ENCODE results near the gene PLCB4. TPM values are rescaled to one million over a fixed set of nuclear protein-coding genes. Genes with fewer than 3 reads are reported as not detected.
A peak's percentile ranks its signal among the peaks of the same experiment; 100 is the strongest.

PLCB4 gene
- total and polyA plus RNA-seq, 3 donors from 2014 or later = 5.9 to 19.4 (median 15.5) TPM

- Histone ChIP-seq H3K27me3 (no peaks in the 10 kb centered on the region), H3K4me3 (peak within 1 kb of the TSS in 1 of 2 donors; percentile 12), H3K4me1 (peaks cover 12% of the 10 kb centered on the region), H3K27ac (no peak within 1 kb of the TSS), H3K36me3 (ENCODE audit: low read depth, missing control alignments) (no peaks in the 10 kb centered on the region), H3K9me3 (no peaks in the 10 kb centered on the region)
- peak; percentile 49 for DNase-seq
- 1% methylated on average over 29 to 38 of the region's 38 CpGs for WGBS, 2 donors
- TF ChIP-seq CTCF (IDR thresholded peaks at IDR 0.05) (no peak), POLR2A (IDR thresholded peaks at IDR 0.05) (no peak)
- intact Hi-C loops (cut with DNase I; ENCODE audit: low total_unique reads) = no loop called here
Observed at GRCh38 chr20:9514461-9515213, 445.8 kb downstream of the PLCB4 start, which contains the start of gene LAMP5. TSS of gene LAMP5 (plus strand) at chr20:9514590. CDS start at chr20:9514853, 263 bp downstream.

DNA sequence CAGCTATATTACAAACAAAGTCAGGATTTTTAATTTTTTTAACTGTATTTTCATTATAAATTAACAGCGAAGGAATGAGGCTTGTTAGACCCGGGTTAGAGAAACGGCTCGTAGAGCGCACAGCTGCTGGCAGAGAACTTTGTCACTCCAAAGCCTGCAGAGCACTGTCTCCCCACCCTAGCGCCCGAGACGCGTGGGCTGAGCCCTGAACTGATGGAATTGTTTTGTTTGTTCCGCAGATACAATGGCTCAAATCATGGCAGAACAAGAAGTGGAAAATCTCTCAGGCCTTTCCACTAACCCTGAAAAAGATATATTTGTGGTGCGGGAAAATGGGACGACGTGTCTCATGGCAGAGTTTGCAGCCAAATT lies 446.3 kb downstream of the PLCB4 start:
- intact Hi-C loops (cut with DNase I; ENCODE audit: low total_unique reads) = no loop called here
- Histone ChIP-seq H3K36me3 (ENCODE audit: low read depth, missing control alignments) (no peaks in the 10 kb centered on the region), H3K27me3 (no peaks in the 10 kb centered on the region), H3K4me3 (no peak overlapping the region), H3K4me1 (peaks cover 12% of the 10 kb centered on the region), H3K27ac (no peak overlapping the region), H3K9me3 (no peaks in the 10 kb centered on the region)
- no peak for TF ChIP-seq CTCF (IDR thresholded peaks at IDR 0.05)
- no peak for TF ChIP-seq POLR2A (IDR thresholded peaks at IDR 0.05)
- DNase-seq = no peak
- WGBS, 2 donors = 1 to 4% methylated on average over 13 of the region's 13 CpGs

DNA sequence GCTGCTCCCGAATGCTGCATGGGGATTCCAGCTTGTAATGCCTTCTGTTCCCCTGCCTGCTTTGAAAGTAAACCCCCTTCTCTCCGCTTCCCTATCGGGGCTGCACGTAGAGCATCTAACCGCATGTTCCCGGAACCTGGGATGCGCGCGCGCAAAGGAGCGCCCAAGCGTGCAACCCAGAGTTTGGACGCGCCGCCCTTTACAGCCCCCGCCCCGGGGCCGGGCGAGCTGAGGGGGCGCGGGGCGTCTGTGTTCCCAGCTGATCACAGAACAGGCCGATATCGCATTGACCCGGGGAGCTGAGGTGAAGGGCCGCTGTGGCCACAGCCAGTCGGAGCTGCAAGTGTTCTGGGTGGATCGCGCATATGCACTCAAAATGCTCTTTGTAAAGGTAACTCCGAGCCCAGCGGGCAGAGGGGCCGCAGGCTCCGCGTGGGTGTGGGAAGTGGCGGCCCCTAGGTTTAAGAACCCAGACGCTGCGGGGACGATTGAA lies 446.9 kb downstream of the PLCB4 start:
- Histone ChIP-seq H3K27ac (no peak overlapping the region), H3K9me3 (no peaks in the 10 kb centered on the region), H3K27me3 (no peaks in the 10 kb centered on the region), H3K4me3 (peak overlapping the region in 1 of 2 donors; percentile 35), H3K36me3 (ENCODE audit: low read depth, missing control alignments) (no peaks in the 10 kb centered on the region), H3K4me1 (peaks cover 12% of the 10 kb centered on the region)
- intact Hi-C loops (cut with DNase I; ENCODE audit: low total_unique reads) = no loop called here
- no peak for TF ChIP-seq POLR2A (IDR thresholded peaks at IDR 0.05)
- no peak for DNase-seq
- WGBS, 2 donors = 1 to 3% methylated on average over 15 to 38 of the region's 38 CpGs

GRCh38 chr20:9516234-9516871 lies 447.5 kb downstream of the PLCB4 start:
- no peak for TF ChIP-seq CTCF (IDR thresholded peaks at IDR 0.05)
- TF ChIP-seq POLR2A (IDR thresholded peaks at IDR 0.05) = no peak
- Histone ChIP-seq H3K36me3 (ENCODE audit: low read depth, missing control alignments) (no peaks in the 10 kb centered on the region), H3K9me3 (no peaks in the 10 kb centered on the region), H3K27me3 (no peaks in the 10 kb centered on the region), H3K27ac (no peak overlapping the region), H3K4me3 (peak overlapping the region in 1 of 2 donors; percentile 35), H3K4me1 (peaks cover 12% of the 10 kb centered on the region)
- 8 to 10% methylated on average over 13 to 28 of the region's 28 CpGs for WGBS, 2 donors
- intact Hi-C loops (cut with DNase I; ENCODE audit: low total_unique reads) = no loop called here
- DNase-seq = no peak

- TF ChIP-seq POLR2A (IDR thresholded peaks at IDR 0.05) (no peak), CTCF (IDR thresholded peaks at IDR 0.05) (peak in 1 of 3 experiments; percentile 13)
- intact Hi-C loops (cut with DNase I; ENCODE audit: low total_unique reads) = no loop called here
- no peak overlapping the region for H3K4me3 ChIP-seq
- 58 to 72% methylated on average over 8 of the region's 8 CpGs for WGBS, 2 donors
- H3K4me1 ChIP-seq = peaks cover 12% of the 10 kb centered on the region
- no peaks in the 10 kb centered on the region for H3K36me3 ChIP-seq (ENCODE audit: low read depth, missing control alignments)
- H3K27ac ChIP-seq = no peak overlapping the region
- H3K9me3 ChIP-seq = no peaks in the 10 kb centered on the region
- H3K27me3 ChIP-seq = no peaks in the 10 kb centered on the region
- DNase-seq = no peak
Observed at GRCh38 chr20:9517297-9518162, 448.6 kb downstream of the PLCB4 start.

Measured in testis (tissue), 3 donors.